C4-2B (cell line): ENCODE measurements around the gene CDO1.

Source experiments
- ZFX ChIP-seq: fragments of 450-650 bp; IDR thresholded peaks from 2 replicates; pipeline ENCODE4 v1.6.1; 2017
- TF ChIP-seq, protein P1 (sequence below): fragments of 450-650 bp; conservative IDR thresholded peaks from 2 replicates; pipeline ENCODE4 v1.5.1; 2017; ENCODE audit warnings: mild to moderate bottlenecking

DNA sequence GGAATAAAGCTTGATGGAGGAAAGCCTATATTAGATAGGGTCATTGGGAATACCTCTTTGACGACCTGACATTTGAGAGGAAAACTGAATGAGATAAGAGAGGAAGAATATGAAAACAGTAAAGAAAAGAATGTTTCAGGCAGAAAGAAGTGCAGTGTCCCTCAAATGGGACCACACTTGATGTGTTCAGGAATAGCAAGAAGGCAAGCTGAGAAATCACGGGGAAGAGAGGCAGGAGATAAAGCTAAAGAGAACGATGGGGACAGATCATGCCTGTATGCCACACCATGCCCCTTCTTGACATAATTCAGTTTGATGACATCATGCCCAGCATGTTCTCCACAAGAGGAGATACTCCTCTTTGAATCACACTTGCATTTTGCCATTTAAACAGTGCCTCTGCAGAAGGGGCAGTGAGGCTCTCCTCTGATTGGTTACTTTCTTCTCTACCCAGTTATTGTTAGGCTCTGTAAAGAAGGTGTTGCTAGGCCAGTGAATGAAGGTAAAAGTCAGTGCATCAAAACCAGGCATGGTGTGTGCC is 32.9 kb upstream of the CDO1 start:
- TF ChIP-seq, protein P1, sequence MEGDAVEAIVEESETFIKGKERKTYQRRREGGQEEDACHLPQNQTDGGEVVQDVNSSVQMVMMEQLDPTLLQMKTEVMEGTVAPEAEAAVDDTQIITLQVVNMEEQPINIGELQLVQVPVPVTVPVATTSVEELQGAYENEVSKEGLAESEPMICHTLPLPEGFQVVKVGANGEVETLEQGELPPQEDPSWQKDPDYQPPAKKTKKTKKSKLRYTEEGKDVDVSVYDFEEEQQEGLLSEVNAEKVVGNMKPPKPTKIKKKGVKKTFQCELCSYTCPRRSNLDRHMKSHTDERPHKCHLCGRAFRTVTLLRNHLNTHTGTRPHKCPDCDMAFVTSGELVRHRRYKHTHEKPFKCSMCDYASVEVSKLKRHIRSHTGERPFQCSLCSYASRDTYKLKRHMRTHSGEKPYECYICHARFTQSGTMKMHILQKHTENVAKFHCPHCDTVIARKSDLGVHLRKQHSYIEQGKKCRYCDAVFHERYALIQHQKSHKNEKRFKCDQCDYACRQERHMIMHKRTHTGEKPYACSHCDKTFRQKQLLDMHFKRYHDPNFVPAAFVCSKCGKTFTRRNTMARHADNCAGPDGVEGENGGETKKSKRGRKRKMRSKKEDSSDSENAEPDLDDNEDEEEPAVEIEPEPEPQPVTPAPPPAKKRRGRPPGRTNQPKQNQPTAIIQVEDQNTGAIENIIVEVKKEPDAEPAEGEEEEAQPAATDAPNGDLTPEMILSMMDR = no peak
- TF ChIP-seq ZFX = no peak
